GM19193 (cell line): ENCODE data around the gene HOXB2.

Source experiments
- POLR2A ChIP-seq: IDR thresholded peaks from 4 replicates; pipeline ENCODE4 v1.6.1; 2011; ENCODE audit not compliant: insufficient read depth, insufficient read length; ENCODE audit errors: extremely low read depth

The HOXB2 gene

GRCh38 chr17:48553190-48553547 is 8.3 kb upstream of the HOXB2 start:
- TF ChIP-seq POLR2A = no peak

GRCh38 chr17:48552466-48553189 is 7.7 kb upstream of the HOXB2 start:
- no peak for TF ChIP-seq POLR2A

- no peak for TF ChIP-seq POLR2A
Measured at GRCh38 chr17:48551596-48552465, 6.9 kb upstream of the HOXB2 start.

- no peak for TF ChIP-seq POLR2A
Measured at GRCh38 chr17:48551214-48551555, 6.3 kb upstream of the HOXB2 start.

DNA sequence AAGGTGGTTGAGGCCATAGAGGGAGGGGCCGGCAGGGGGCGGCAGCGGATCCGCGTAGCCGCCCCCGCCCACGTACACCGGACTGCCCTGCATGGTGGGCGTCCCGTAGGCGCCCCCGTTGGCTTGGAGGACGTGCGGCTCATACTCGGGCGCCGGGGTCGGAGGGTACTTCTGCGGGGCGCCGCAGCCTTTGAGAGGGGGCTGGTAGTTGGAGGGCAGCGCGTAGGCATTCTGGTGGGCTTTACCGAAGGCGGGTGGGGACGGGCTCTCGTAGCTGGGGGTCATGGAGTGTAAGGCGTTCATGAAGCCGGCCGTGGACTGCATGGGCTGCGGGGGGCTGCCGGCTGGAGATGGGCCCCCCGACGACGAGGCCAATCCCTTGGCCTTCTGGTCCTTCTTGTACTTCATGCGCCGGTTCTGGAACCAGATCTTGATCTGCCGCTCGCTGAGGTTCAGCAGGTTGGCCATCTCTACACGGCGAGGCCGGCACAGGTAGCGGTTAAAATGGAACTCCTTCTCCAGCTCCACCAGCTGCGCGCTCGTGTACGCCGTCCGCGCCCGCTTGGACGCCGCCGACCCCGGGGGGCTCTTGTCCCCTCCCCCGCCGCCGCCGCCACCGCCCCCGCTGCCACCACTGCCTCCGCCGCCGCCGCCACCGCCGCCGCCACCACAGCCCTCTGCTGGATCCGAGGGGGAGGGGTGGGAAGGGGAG is 5.7 kb upstream of the HOXB2 start:
- TF ChIP-seq POLR2A = no peak

- no peak for TF ChIP-seq POLR2A
Measured at GRCh38 chr17:48549914-48550501, 5.1 kb upstream of the HOXB2 start.

DNA sequence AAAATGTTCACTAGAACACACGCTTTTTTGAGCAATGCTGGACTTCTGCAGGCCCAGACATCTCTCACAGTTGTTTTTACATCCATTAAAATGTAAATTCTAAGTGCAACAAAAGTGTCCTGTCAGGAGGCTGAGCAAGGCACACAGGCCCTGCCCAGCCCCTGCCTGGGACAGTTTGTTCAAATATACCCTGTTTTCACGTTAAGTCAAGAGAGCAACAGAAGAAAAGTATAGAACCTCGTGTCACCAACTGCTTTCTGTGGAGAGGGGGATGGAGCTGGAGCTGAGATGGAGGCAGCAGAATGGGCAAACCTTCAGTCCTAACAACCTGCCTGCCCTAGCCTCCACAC is 4.3 kb upstream of the HOXB2 start:
- TF ChIP-seq POLR2A = no peak

DNA sequence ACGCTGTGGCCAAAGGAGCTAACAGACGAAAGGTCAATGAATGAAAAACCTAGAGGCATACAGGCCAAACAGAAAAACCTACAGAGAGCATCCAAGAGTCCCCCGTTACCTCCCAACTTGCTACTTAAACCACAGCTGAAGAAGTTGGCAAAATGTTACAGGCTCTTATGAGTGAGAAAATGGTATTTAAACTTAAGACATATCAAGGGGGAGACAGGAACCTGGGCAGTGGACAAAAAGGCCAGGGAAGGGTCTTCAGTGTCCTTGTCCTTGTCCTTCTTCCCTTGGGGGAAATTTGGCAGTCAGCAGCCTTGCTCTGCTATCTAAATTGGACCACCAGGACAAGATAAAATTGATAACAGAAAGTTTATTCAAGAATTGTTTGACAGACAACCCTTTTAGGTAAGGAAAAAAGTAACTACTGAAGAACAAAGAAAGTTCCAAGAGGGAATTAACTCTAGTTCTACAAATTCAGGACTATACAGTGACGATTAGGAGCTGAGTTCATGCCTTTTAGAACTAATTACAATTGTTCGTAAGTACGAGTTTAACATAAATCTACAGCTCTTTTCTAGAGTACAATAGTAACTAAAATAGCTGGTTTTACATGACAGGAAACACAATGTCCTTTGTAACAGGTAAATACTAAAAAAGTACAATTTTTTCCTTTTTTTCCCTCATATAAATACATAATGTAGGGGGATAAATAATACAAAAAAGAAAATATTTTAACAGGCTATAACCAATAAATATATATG is 3.8 kb upstream of the HOXB2 start:
- TF ChIP-seq POLR2A = no peak

GRCh38 chr17:48547808-48548522 is 3.1 kb upstream of the HOXB2 start:
- no peak for TF ChIP-seq POLR2A

DNA sequence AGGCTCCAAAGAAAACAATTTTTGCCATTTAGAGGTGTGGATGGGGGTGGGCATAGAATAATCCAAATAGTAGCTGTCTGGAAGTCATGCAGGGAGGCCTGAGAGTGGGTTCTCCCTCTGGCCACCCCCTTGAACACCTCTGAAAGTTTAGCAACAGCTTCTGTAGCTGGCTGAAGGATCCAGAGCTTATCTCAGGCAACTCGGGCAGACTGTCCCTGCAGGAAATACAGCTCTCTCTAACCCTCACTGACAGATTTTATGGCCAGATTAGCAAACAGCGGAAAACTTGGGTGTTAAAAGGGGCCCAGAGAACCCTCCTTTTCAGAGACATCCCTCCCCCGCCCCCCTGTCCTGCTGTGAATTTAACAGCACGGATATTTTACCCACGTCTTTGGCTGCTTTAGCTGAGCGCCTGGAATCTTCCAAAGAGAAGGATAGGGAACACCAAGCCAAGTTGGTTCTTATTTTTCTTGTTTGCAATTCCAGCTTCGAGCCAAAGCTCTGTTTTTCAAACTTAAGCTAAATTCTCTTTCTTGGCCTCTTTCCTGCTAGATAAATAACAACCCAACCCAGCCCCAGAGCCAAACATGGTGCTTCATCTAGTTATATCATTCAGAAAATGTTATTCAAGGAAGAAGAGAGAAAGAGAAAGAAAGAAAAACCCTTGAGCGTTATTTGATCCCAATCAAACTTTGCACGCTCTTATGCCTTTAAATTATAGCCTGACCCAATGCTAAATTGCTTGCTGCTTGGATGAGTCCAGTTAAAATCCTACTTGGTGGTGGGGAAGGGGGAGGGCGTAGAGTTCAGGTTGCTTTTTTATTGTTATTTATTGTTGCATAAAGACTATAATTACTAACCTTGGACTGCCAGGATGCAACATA is 2.3 kb upstream of the HOXB2 start:
- no peak for TF ChIP-seq POLR2A

DNA sequence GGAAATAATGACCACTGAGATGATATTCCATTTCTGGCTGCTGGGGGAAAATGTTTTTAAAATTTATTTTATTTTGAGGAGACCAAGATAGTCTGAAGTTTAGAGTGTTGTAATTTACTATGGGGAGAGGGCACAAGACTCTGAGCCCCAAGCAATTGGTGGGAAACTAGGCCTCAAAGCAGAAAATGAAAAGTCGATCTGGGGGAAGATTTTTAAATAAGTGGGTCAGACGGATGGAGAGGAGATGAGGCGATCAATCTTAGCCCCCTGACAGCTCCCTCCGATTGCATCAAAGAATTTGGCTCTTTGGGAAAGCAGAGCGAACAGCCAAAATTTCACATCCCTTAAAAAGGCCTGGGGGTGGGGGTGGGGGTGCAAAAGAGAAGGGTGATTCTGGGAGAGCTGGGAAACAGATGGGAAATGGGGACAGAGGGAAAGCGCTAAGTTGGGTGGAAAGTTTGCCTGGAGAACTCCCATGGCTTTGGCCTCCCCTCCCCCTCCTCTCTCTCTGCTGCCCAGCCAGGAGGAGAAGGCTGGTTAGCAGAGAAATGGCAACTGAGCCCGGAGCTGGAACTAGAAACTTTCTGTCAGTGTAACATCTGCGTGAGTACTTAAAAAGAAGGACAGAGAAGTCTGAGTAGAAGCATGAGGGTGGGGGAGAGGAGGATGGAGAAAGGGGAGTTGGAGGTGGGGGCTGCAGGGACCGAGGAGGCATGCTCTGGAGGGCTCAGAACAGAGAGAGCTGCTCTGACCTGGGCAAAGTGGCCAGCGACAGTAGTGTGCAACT is 1.4 kb upstream of the HOXB2 start:
- TF ChIP-seq POLR2A = no peak

DNA sequence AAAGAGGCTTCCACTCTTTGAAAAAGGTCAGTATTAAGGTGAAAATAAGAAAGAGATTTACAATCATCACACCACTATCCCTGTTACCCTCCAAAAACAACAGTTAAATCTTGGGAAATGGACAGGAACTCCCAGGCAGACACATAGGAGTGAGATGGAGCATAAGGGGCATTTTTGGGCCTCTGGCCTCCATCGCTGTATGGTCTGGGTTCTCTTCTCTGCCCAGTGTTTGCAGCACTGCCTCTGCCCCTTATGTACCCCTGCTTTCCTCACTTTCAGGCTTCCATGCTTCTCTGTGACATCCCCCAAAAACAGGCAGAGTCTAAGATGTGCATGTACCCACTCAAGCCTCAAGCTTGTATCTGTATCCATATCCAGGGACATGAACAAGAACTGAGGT is 630 bp upstream of the HOXB2 start:
- TF ChIP-seq POLR2A = no peak
